Stimulated activated CD4-positive, alpha-beta T cell treated with anti-CD3 and anti-CD28 coated beads, Interleukin-1b, Interleukin-23, amount 100 ng/mL, for 1 hour (primary cell): ENCODE measurements around the gene CILP2.

ENCODE experiments used
- DNase-seq, 2 donors: peaks; one replicate each; pipeline ENCODE4 v3.0.0-alpha.2; 2020; ENCODE audit warnings: low read depth in 2 of 2

Gene CILP2

GRCh38 chr19:19562665-19563347, 24.7 kb downstream of the CILP2 start:
- no peak for DNase-seq

GRCh38 chr19:19563348-19563848, 25.3 kb downstream of the CILP2 start:
- no peak for DNase-seq

GRCh38 chr19:19566306-19566705, 28.2 kb downstream of the CILP2 start:
- no peak for DNase-seq

- no peak for DNase-seq
Measured at GRCh38 chr19:19567391-19567790, 29.3 kb downstream of the CILP2 start.

- no peak for DNase-seq
Measured at GRCh38 chr19:19568802-19569756, 31.0 kb downstream of the CILP2 start.

GRCh38 chr19:19570571-19570970, 32.5 kb downstream of the CILP2 start:
- no peak for DNase-seq

GRCh38 chr19:19571071-19571786, 33.2 kb downstream of the CILP2 start:
- no peak for DNase-seq

- DNase-seq = no peak
Measured at GRCh38 chr19:19575411-19575810, 37.3 kb downstream of the CILP2 start.

- DNase-seq = no peak
Measured at GRCh38 chr19:19578252-19578651, 40.2 kb downstream of the CILP2 start.

GRCh38 chr19:19579533-19580361, 41.7 kb downstream of the CILP2 start:
- no peak for DNase-seq

- DNase-seq = no peak
Measured at GRCh38 chr19:19580418-19580817, 42.4 kb downstream of the CILP2 start.

- DNase-seq = no peak
Measured at GRCh38 chr19:19581391-19581790, 43.3 kb downstream of the CILP2 start.

- no peak for DNase-seq
Measured at GRCh38 chr19:19582471-19582870, 44.4 kb downstream of the CILP2 start.

GRCh38 chr19:19584356-19584755, 46.3 kb downstream of the CILP2 start:
- no peak for DNase-seq

GRCh38 chr19:19587771-19588170, 49.7 kb downstream of the CILP2 start:
- no peak for DNase-seq

- DNase-seq = no peak
Measured at GRCh38 chr19:19588546-19588945, 50.5 kb downstream of the CILP2 start.

- DNase-seq = peak in 1 of 2 donors; percentile 43
Measured at GRCh38 chr19:19591133-19591825, 53.2 kb downstream of the CILP2 start.

GRCh38 chr19:19592690-19593089, 54.6 kb downstream of the CILP2 start:
- DNase-seq = no peak

GRCh38 chr19:19594381-19594780, 56.3 kb downstream of the CILP2 start:
- no peak for DNase-seq

GRCh38 chr19:19595171-19595701, 57.2 kb downstream of the CILP2 start:
- DNase-seq = no peak
